Activated CD8-positive, alpha-beta T cell treated with anti-CD3 and anti-CD28 coated beads for 36 hours (primary cell): ENCODE results near the gene GPX3. TPM values are rescaled to one million over a fixed set of nuclear protein-coding genes. Genes with fewer than 3 reads are reported as not detected.

Experiments used
- ATAC-seq: fragments of 200-7000 bp; cut with Tn5 transposase; one replicate; pipeline ENCODE4 v1.10.0; 2021; ENCODE audit warnings: mild to moderate bottlenecking, moderate library complexity
- CTCF ChIA-PET: fragments of 350-600 bp; sonication (Branson Sonifier 250); formaldehyde crosslinking; loops from one replicate; lab custom pipeline; 2021; ENCODE audit warnings: antibody characterized with exemption; lab: Charles Lee
- POLR2A ChIA-PET: fragments of 350-600 bp; sonication (Branson Sonifier 250); formaldehyde crosslinking; loops from one replicate; lab custom pipeline; 2021; ENCODE audit warnings: antibody characterized with exemption; lab: Charles Lee
- DNase-seq: peaks from one replicate; pipeline ENCODE4 v3.0.0-alpha.2; 2020
- H3K27ac Mint-ChIP-seq: one replicate; pipeline ENCODE4 v1.8.0; 2021; ENCODE audit warnings: mild to moderate bottlenecking, mixed read lengths
- H3K27me3 Mint-ChIP-seq: one replicate; pipeline ENCODE4 v1.8.0; 2021; ENCODE audit warnings: mixed read lengths
- H3K36me3 Mint-ChIP-seq: one replicate; pipeline ENCODE4 v1.8.0; 2021; ENCODE audit warnings: low read depth, mixed read lengths
- H3K4me1 Mint-ChIP-seq: one replicate; pipeline ENCODE4 v1.8.0; 2021; ENCODE audit warnings: low read depth, mixed read lengths
- H3K4me3 Mint-ChIP-seq: one replicate; pipeline ENCODE4 v1.8.0; 2021; ENCODE audit warnings: mild to moderate bottlenecking, moderate library complexity, mixed read lengths
- H3K9me3 Mint-ChIP-seq: one replicate; pipeline ENCODE4 v1.8.0; 2021; ENCODE audit warnings: mixed read lengths
- intact Hi-C: fragments of 100-400 bp; cut with micrococcal nuclease; formaldehyde crosslinking; loops from one replicate; pipeline ENCODE4 v1.10.0; 2022
- total RNA-seq, 2 experiments: library from RNA; stranded (reverse); gene quantifications; one replicate each; pipeline ENCODE4 v1.2.3, GENCODE V29; 2021
- TF ChIP-seq, protein P1 (sequence below): fragments of 200-600 bp; IDR thresholded peaks from one replicate; pipeline ENCODE4 v1.8.0; 2022; ENCODE audit warnings: antibody characterized with exemption, mild to moderate bottlenecking

GPX3 gene
- total RNA-seq, 2 experiments from 2014 or later: not detected

DNA sequence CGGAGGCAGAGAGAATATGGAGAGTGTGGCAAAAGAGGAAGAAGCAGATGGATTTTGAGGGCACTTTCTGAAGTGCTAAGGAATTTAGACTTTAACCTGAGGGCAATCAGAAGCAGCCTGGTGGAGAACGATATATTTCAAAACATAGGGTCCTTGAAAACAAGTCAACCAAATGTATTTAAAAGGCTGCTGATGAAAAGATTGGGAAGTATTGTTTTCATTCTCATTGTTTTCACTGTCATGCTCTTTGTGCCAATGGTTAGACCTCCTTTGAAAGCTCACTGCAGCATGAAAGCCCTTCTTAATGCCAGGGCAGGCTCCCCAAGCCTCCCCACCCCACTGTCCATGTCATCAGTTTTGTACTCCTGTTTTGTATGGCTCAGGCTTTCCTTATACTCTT, 2.5 kb upstream of the GPX3 start:
- Mint-ChIP-seq H3K27me3 (peaks cover 7% of the 10 kb centered on the region), H3K9me3 (no peaks in the 10 kb centered on the region), H3K27ac (no peak overlapping the region), H3K4me1 (peaks cover 14% of the 10 kb centered on the region), H3K36me3 (no peaks in the 10 kb centered on the region), H3K4me3 (no peak overlapping the region)
- ChIA-PET POLR2A (no interaction called here), CTCF (interaction anchor here (1.4 to 2.3 kb wide), 2 partner anchors 16 to 34 kb away, joined by 4 to 5 read pairs; no protein-coding TSS in a partner anchor)
- TF ChIP-seq, protein P1, sequence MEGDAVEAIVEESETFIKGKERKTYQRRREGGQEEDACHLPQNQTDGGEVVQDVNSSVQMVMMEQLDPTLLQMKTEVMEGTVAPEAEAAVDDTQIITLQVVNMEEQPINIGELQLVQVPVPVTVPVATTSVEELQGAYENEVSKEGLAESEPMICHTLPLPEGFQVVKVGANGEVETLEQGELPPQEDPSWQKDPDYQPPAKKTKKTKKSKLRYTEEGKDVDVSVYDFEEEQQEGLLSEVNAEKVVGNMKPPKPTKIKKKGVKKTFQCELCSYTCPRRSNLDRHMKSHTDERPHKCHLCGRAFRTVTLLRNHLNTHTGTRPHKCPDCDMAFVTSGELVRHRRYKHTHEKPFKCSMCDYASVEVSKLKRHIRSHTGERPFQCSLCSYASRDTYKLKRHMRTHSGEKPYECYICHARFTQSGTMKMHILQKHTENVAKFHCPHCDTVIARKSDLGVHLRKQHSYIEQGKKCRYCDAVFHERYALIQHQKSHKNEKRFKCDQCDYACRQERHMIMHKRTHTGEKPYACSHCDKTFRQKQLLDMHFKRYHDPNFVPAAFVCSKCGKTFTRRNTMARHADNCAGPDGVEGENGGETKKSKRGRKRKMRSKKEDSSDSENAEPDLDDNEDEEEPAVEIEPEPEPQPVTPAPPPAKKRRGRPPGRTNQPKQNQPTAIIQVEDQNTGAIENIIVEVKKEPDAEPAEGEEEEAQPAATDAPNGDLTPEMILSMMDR: no peak
- no peak for ATAC-seq
- no peak for DNase-seq
- intact Hi-C loops: no loop called here

DNA sequence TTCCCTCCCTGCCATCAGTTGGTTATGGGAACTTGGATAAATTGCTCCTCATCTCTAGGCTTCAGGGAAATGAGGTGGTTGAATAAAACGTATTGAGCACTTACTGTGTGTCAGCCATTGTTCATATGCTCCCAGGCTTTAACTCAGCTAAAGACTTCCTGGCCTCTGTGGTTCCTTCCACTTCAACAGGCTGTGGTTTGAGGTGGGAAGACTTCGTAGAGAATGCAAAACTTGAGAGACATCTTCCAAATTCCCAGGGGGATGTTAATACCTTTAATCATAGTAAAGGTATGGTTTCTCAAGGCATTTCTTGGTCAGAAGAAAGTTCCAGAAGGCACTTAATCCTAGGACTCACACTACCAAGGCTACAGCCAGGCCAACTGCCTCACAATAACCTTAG, 1.5 kb upstream of the GPX3 start:
- DNase-seq (no peak), ATAC-seq (no peak)
- ChIA-PET CTCF (interaction anchor here (3.9 kb wide), 1 partner anchor 97 kb away, joined by 16 read pairs; no protein-coding TSS in a partner anchor), POLR2A (no interaction called here)
- TF ChIP-seq, protein P1: no peak
- no peak overlapping the region for H3K4me3 Mint-ChIP-seq
- H3K27me3 Mint-ChIP-seq: peaks cover 7% of the 10 kb centered on the region
- no peak overlapping the region for H3K27ac Mint-ChIP-seq
- H3K36me3 Mint-ChIP-seq: no peaks in the 10 kb centered on the region
- no peaks in the 10 kb centered on the region for H3K9me3 Mint-ChIP-seq
- intact Hi-C loops: no loop called here
- H3K4me1 Mint-ChIP-seq: peaks cover 14% of the 10 kb centered on the region

DNA sequence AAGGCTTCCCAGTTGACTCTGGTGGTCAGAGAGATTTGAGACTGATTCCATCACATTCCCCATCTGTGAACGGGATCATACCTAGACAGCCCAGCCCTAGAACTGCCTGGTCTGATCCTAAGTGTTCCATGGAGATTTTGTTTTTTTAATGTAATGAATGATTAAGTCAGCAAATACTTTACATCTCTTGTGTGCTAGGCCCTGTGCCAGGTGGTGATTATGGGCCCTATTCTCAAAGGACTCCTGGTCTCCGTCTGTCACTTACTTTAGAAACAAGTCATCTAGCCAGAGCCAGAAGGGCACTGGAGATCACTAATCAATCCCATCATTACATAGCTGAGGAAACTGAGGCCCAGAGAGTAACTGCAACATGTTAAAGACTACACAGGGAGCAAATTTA, 1.1 kb upstream of the GPX3 start:
- Mint-ChIP-seq H3K9me3 (no peaks in the 10 kb centered on the region), H3K36me3 (no peaks in the 10 kb centered on the region), H3K27ac (no peak overlapping the region), H3K4me1 (peaks cover 14% of the 10 kb centered on the region), H3K27me3 (peaks cover 7% of the 10 kb centered on the region), H3K4me3 (no peak overlapping the region)
- ChIA-PET POLR2A (no interaction called here), CTCF (interaction anchor here (3.9 kb wide), 1 partner anchor 96 kb away, joined by 16 read pairs; no protein-coding TSS in a partner anchor)
- TF ChIP-seq, protein P1: no peak
- no peak for ATAC-seq
- no peak for DNase-seq
- intact Hi-C loops: no loop called here

DNA sequence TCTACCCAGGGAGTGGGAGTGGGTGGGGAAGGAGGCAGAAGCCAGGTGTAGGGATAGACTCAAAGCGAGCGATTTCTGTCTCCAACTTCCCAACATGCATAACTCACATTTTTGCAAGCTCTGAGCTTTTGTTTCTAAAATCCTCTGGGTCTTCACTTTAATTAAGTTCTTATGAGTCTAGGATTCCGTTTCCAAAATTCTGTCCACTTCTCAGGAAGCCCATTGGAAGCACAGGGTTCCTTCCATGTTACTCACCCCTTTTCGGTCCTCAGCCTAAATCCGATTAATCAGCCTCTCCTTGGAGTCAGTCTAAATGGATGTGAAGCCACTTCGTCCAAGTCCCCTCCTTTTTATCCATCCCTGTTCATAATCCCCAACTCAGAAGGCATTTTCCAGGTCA, 1.4 kb downstream of the GPX3 start:
- Mint-ChIP-seq H3K36me3 (peaks cover 5% of the 10 kb centered on the region), H3K9me3 (no peaks in the 10 kb centered on the region), H3K4me1 (peaks cover 14% of the 10 kb centered on the region), H3K4me3 (no peak overlapping the region), H3K27ac (no peak overlapping the region), H3K27me3 (peaks cover 7% of the 10 kb centered on the region)
- ATAC-seq (no peak), DNase-seq (no peak)
- TF ChIP-seq, protein P1: no peak
- intact Hi-C loops: no loop called here
- CTCF ChIA-PET: interaction anchor here (0.9 to 3.9 kb wide), 4 partner anchors 9 to 143 kb away, joined by 3 to 16 read pairs (median 5); no protein-coding TSS in a partner anchor
- POLR2A ChIA-PET: interaction anchor here (2.4 kb wide), 1 partner anchor 10 kb away, joined by 6 read pairs; no protein-coding TSS in a partner anchor

DNA sequence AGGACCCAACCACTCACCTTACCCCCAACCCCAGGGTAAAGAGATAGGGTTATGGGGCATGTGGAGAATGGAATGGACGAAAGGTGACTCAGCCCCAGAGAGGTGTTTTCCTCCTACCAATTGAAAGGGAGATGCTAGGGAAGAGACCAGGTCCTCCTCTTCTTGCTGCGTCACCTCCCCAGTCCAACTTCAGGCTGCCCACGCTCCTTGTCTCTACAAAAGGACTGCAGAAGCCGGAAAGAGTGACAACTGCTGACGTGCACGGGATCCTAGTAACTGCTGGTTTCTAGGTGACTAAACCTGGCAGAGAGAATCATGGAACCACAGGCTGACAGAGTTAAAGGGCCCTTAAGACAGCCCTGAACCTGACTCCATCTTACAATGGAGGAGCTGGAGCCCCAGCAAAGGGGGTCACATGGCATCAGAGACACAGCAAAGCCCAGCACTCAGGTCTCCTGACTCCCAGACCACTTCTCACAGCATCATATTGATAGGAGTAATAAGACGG, 2.2 kb downstream of the GPX3 start:
- TF ChIP-seq, protein P1: no peak
- intact Hi-C loops: no loop called here
- ATAC-seq (no peak), DNase-seq (no peak)
- H3K4me1 Mint-ChIP-seq: peaks cover 14% of the 10 kb centered on the region
- H3K36me3 Mint-ChIP-seq: peaks cover 5% of the 10 kb centered on the region
- H3K4me3 Mint-ChIP-seq: no peak overlapping the region
- H3K9me3 Mint-ChIP-seq: no peaks in the 10 kb centered on the region
- ChIA-PET CTCF (interaction anchor here (1.0 kb wide), 1 partner anchor 143 kb away, joined by 3 read pairs; no protein-coding TSS in a partner anchor), POLR2A (no interaction called here)
- peaks cover 7% of the 10 kb centered on the region for H3K27me3 Mint-ChIP-seq
- no peak overlapping the region for H3K27ac Mint-ChIP-seq
